COR-L47 (cell line): ENCODE measurements around the gene MTIF3.
"Not testable (repeated sequence)": the region's sequence is repeated elsewhere in the genome, so short reads cannot be mapped to it uniquely, and the experiment has no call there.

Experiments used
- DNase-seq: peaks from one replicate; lab custom pipeline; 2025; lab: John Stamatoyannopoulos, UW

MTIF3 gene

GRCh38 chr13:27411341-27411740 lies 39.0 kb downstream of the MTIF3 start:
- DNase-seq, result no peak

GRCh38 chr13:27409013-27409412 lies 41.4 kb downstream of the MTIF3 start:
- DNase-seq, result no peak

- DNase-seq, result no peak
Measured at GRCh38 chr13:27408074-27408473, 42.3 kb downstream of the MTIF3 start.

- peak; percentile 87 for DNase-seq
Measured at GRCh38 chr13:27406178-27406939, 44.0 kb downstream of the MTIF3 start.

GRCh38 chr13:27405546-27406134 lies 44.7 kb downstream of the MTIF3 start:
- peak; percentile 87 for DNase-seq

GRCh38 chr13:27404680-27405079 lies 45.7 kb downstream of the MTIF3 start:
- DNase-seq, result no peak

- DNase-seq, result no peak
Measured at GRCh38 chr13:27403727-27404385, 46.5 kb downstream of the MTIF3 start.

- DNase-seq, result no peak
Measured at GRCh38 chr13:27403203-27403678, 47.1 kb downstream of the MTIF3 start.

- no peak for DNase-seq
Measured at GRCh38 chr13:27401210-27401609, 49.2 kb downstream of the MTIF3 start.

- not testable (repeated sequence) for DNase-seq
Measured at GRCh38 chr13:27400405-27400804, 50.0 kb downstream of the MTIF3 start.

- DNase-seq, result no peak
Measured at GRCh38 chr13:27398360-27398759, 52.0 kb downstream of the MTIF3 start.

- DNase-seq, result no peak
Measured at GRCh38 chr13:27396252-27396846, 54.0 kb downstream of the MTIF3 start.

- no peak for DNase-seq
Measured at GRCh38 chr13:27395007-27395510, 55.3 kb downstream of the MTIF3 start.

GRCh38 chr13:27393101-27393500 lies 57.3 kb downstream of the MTIF3 start:
- no peak for DNase-seq

- no peak for DNase-seq
Measured at GRCh38 chr13:27391471-27391870, 58.9 kb downstream of the MTIF3 start.

- no peak for DNase-seq
Measured at GRCh38 chr13:27389891-27390290, 60.5 kb downstream of the MTIF3 start.

- no peak for DNase-seq
Measured at GRCh38 chr13:27388241-27388640, 62.1 kb downstream of the MTIF3 start.
